Transverse colon (tissue), 4 donors: ENCODE results near the gene SELENOO. TPM values are rescaled to one million over a fixed set of nuclear protein-coding genes. Genes with fewer than 3 reads are reported as not detected.

Experiments used
- DNase-seq: peaks from one replicate; pipeline ENCODE4 v3.0.0-alpha.2; 2019
- H3K27ac ChIP-seq, 4 donors: fragments of 200-600 bp; sonication (generic); 2 replicates each; pipeline ENCODE4 v1.5.1; 2016 to 2018; ENCODE audit warnings: inconsistent platforms in 4 of 4
- H3K27me3 ChIP-seq: fragments of 200-600 bp; sonication (generic); 2 replicates; pipeline ENCODE4 v1.5.1; 2017; ENCODE audit warnings: inconsistent platforms
- H3K36me3 ChIP-seq, 4 donors: fragments of 200-600 bp; sonication (generic); 2 replicates each; pipeline ENCODE4 v1.5.1; 2017 to 2019; ENCODE audit warnings: inconsistent platforms in 4 of 4
- H3K4me1 ChIP-seq, 4 donors: fragments of 200-600 bp; sonication (generic); 2 replicates each; pipeline ENCODE4 v1.5.1; 2017 to 2020; ENCODE audit warnings: inconsistent platforms in 4 of 4
- H3K4me3 ChIP-seq, 4 donors: fragments of 200-600 bp; sonication (generic); 1 replicate in 1 of 4; 2 replicates in 3 of 4; pipeline versions ENCODE4 v1.5.1 to v1.6.1; 2017 to 2019; ENCODE audit warnings: inconsistent platforms in 4 of 4
- H3K9me3 ChIP-seq, 2 donors: fragments of 200-600 bp; sonication (generic); 2 replicates each; pipeline ENCODE4 v1.5.1; 2017 to 2019; ENCODE audit warnings: inconsistent platforms in 2 of 2
- EP300 ChIP-seq: sonication (generic); formaldehyde crosslinking; IDR thresholded peaks from one replicate; pipeline ENCODE4 v1.6.1; 2017; ENCODE audit warnings: antibody characterized with exemption, low read depth
- POLR2A ChIP-seq: fragments of 450-650 bp; IDR thresholded peaks from one replicate; pipeline ENCODE4 v1.6.1; 2016; ENCODE audit warnings: antibody characterized with exemption, mild to moderate bottlenecking, moderate library complexity
- POLR2AphosphoS5 ChIP-seq, 3 donors: sonication (generic); formaldehyde crosslinking; IDR thresholded peaks; one replicate each; pipeline ENCODE4 v1.6.1; 2016; ENCODE audit warnings: antibody characterized with exemption in 3 of 3
- WGBS, 2 donors: methylation state at CpG; one replicate each; pipeline ENCODE4 v1.1.5; 2018; ENCODE audit warnings: low coverage in 1 of 2; 5-methylcytosine and 5-hydroxymethylcytosine counted together
- in situ Hi-C, 4 donors: fragments of 200-750 bp; cut with MboI; loops; one replicate each; pipeline versions ENCODE4 v1.15.0 to v1.15.1; 2017; ENCODE audit warnings: low sequenced_read_pairs in 3 of 4, low pct_ligation_motif_present in 1 of 4, low pct_unique_long_range_greater_than_20kb in 1 of 4
- intact Hi-C: fragments of 100-400 bp; cut with DNase I; formaldehyde crosslinking; loops from one replicate; pipeline ENCODE4 v1.15.1; 2023; ENCODE audit warnings: low total_unique reads
- total RNA-seq, 4 donors: library from RNA; depleted of rRNA; stranded (reverse); fragments of >200 nt; gene quantifications; one replicate each; pipeline ENCODE4 v1.1.0, GENCODE V29; 2016
- TF ChIP-seq, protein P1 (sequence below), 5 experiments: fragments of 200-600 bp in 3 of 5; fragments of 450-650 bp in 2 of 5; sonication (generic) in 3 of 5; IDR thresholded peaks; 1 replicate in 2 of 5; 2 replicates in 3 of 5; pipeline ENCODE4 v1.5.1; 2016 to 2017; ENCODE audit warnings: antibody characterized with exemption in 5 of 5, inconsistent platforms in 3 of 5, mild to moderate bottlenecking in 2 of 5, moderate library complexity in 1 of 5

The SELENOO gene
- total RNA-seq, 4 donors from 2014 or later = 27.3 to 91.3 (median 35.1) TPM

- H3K9me3 ChIP-seq = no peaks in the 10 kb centered on the region
- H3K4me1 ChIP-seq = peaks cover 37 to 71% (median 66%) of the 10 kb centered on the region in 4 donors
- H3K36me3 ChIP-seq = peaks cover 0 to 2% (median under 1%) of the 10 kb centered on the region in 4 donors
- 54% methylated on average over 18 of the region's 20 CpGs; no CpG with 5 or more reads in 1 of the 2 donors for WGBS, 2 donors
- no peaks in the 10 kb centered on the region for H3K27me3 ChIP-seq
- intact Hi-C loops (no loop called here), in situ Hi-C loops (no loop called here)
- DNase-seq = peak; percentile 59
- TF ChIP-seq, protein P1, sequence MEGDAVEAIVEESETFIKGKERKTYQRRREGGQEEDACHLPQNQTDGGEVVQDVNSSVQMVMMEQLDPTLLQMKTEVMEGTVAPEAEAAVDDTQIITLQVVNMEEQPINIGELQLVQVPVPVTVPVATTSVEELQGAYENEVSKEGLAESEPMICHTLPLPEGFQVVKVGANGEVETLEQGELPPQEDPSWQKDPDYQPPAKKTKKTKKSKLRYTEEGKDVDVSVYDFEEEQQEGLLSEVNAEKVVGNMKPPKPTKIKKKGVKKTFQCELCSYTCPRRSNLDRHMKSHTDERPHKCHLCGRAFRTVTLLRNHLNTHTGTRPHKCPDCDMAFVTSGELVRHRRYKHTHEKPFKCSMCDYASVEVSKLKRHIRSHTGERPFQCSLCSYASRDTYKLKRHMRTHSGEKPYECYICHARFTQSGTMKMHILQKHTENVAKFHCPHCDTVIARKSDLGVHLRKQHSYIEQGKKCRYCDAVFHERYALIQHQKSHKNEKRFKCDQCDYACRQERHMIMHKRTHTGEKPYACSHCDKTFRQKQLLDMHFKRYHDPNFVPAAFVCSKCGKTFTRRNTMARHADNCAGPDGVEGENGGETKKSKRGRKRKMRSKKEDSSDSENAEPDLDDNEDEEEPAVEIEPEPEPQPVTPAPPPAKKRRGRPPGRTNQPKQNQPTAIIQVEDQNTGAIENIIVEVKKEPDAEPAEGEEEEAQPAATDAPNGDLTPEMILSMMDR (IDR thresholded peaks at IDR 0.05) = no peak
- no peak for TF ChIP-seq POLR2AphosphoS5 (IDR thresholded peaks at IDR 0.05)
- TF ChIP-seq POLR2A = no peak
- no peak for TF ChIP-seq EP300
- peak overlapping the region; percentile 80 to 93 (median 88) for H3K27ac ChIP-seq
- H3K4me3 ChIP-seq = no peak overlapping the region
These were observed 11.5 kb upstream of the SELENOO start for GRCh38 chr22:50189184-50189848.

DNA sequence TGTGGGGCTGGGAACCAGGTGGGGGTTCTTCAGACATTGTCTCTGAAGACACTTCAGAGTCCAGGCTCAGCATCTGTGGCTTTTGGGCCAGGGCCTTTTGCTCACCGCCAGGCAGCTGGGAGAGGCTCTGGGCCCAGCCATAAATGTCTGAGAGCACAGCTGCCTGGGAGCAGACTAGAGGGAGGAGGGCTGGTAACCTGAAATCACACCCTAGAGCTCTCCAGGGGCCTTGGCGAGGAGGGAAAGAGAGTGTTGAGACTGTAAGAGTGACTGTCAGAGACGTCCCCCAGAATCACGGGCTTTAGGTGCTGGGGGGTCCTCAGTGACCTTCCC is 11.0 kb upstream of the SELENOO start:
- peaks cover 0 to 6% (median 2%) of the 10 kb centered on the region in 4 donors for H3K36me3 ChIP-seq
- no peak for TF ChIP-seq EP300
- no peak for TF ChIP-seq POLR2AphosphoS5 (IDR thresholded peaks at IDR 0.05)
- TF ChIP-seq, protein P1 (IDR thresholded peaks at IDR 0.05) = no peak
- TF ChIP-seq POLR2A = no peak
- H3K27me3 ChIP-seq = no peaks in the 10 kb centered on the region
- H3K4me3 ChIP-seq = peak overlapping the region in 3 of 4 donors; percentile 41 to 55 (median 42)
- peak overlapping the region; percentile 80 to 93 (median 88) for H3K27ac ChIP-seq
- peaks cover 35 to 67% (median 63%) of the 10 kb centered on the region in 4 donors for H3K4me1 ChIP-seq
- intact Hi-C loops = no loop called here
- in situ Hi-C loops = no loop called here
- DNase-seq = peak; percentile 47
- 8% methylated on average over 4 of the region's 4 CpGs; no CpG with 5 or more reads in 1 of the 2 donors for WGBS, 2 donors
- H3K9me3 ChIP-seq = no peaks in the 10 kb centered on the region

GRCh38 chr22:50190182-50190940 is 10.4 kb upstream of the SELENOO start:
- TF ChIP-seq POLR2A = peak; percentile 84
- peak; percentile 36 to 84 (median 79) for TF ChIP-seq POLR2AphosphoS5 (IDR thresholded peaks at IDR 0.05)
- TF ChIP-seq, protein P1 (IDR thresholded peaks at IDR 0.05) = peak; percentile 22 to 70 (median 39)
- TF ChIP-seq EP300 = no peak
- in situ Hi-C loops = no loop called here
- Histone ChIP-seq H3K27ac (peak overlapping the region; percentile 80 to 93 (median 88)), H3K9me3 (no peaks in the 10 kb centered on the region), H3K27me3 (no peaks in the 10 kb centered on the region), H3K36me3 (peaks cover 0 to 6% (median 2%) of the 10 kb centered on the region in 4 donors), H3K4me3 (peak overlapping the region; percentile 31 to 55 (median 42)), H3K4me1 (peaks cover 31 to 67% (median 58%) of the 10 kb centered on the region in 4 donors)
- intact Hi-C loops = no loop called here
- peak; percentile 91 for DNase-seq
- WGBS, 2 donors = 4% methylated on average over 33 of the region's 43 CpGs; no CpG with 5 or more reads in 1 of the 2 donors
